ENCODE results near the gene MFAP4. TPM values are rescaled to one million over a fixed set of nuclear protein-coding genes. Genes with fewer than 3 reads are reported as not detected.

The MFAP4 gene
- total and polyA plus RNA-seq, 9 of the 15 experiments (the other 6 are each of a cell fraction or from before 2014, with no cell fraction given) = 0.07 to 0.24 TPM; not detected in 7

GRCh38 chr17:19384723-19385391, 2.1 kb downstream of the MFAP4 start (continued):
- TF ChIP-seq E2F8 (IDR thresholded peaks at IDR 0.05; ENCODE audit: low read depth, partially characterized antibody) = no peak
- no peak for TF ChIP-seq ZBTB9 (CRISPR knock-in tag; IDR thresholded peaks at IDR 0.05)
- no peak for TF ChIP-seq ATF1 (CRISPR knock-in tag; IDR thresholded peaks at IDR 0.05)
- no peak for TF ChIP-seq ATF1 (tag; IDR thresholded peaks at IDR 0.05)
- no peak for TF ChIP-seq E2F5 (CRISPR knock-in tag; IDR thresholded peaks at IDR 0.05)
- TF ChIP-seq ELK1 (CRISPR knock-in tag; IDR thresholded peaks at IDR 0.05) = no peak
- no peak for TF ChIP-seq TEAD1 (CRISPR knock-in tag; IDR thresholded peaks at IDR 0.05)
- TF ChIP-seq DIDO1 (tag; IDR thresholded peaks at IDR 0.05; ENCODE audit: low read depth) = no peak
- TF ChIP-seq FOXJ2 (tag; IDR thresholded peaks at IDR 0.05) = no peak
- no peak for TF ChIP-seq IRF9 (tag; IDR thresholded peaks at IDR 0.05)
- no peak for TF ChIP-seq MEF2D (tag; conservative IDR thresholded peaks at IDR 0.05; ENCODE audit: low read depth)
- TF ChIP-seq MXD1 (CRISPR knock-in tag; IDR thresholded peaks at IDR 0.05; ENCODE audit: borderline replicate concordance, poor library complexity, severe bottlenecking) = no peak
- TF ChIP-seq THAP12 (CRISPR knock-in tag; IDR thresholded peaks at IDR 0.05) = no peak
- peak; percentile 76; the same call in 1 of the 2 replicates for TF ChIP-seq TFAP4 (CRISPR knock-in tag; IDR thresholded peaks at IDR 0.05; ENCODE audit: borderline replicate concordance)
- no peak for TF ChIP-seq ZNF436 (CRISPR knock-in tag; IDR thresholded peaks at IDR 0.05)
- no peak for TF ChIP-seq KDM2B (CRISPR knock-in tag; IDR thresholded peaks at IDR 0.05)
